ENCODE data around the gene KREMEN2. TPM values are rescaled to one million over a fixed set of nuclear protein-coding genes. Genes with fewer than 3 reads are reported as not detected.
A peak's percentile ranks its signal among the peaks of the same experiment; 100 is the strongest.

KREMEN2 gene
- total and polyA plus RNA-seq, 2 of the 13 experiments (the other 11 are each of a cell fraction or from before 2014, with no cell fraction given), result 0.48 to 1.2 TPM

GRCh38 chr16:3003582-3004270 lies 39.7 kb downstream of the KREMEN2 start (continued):
- TF ChIP-seq TERF1 (CRISPR knock-in tag; IDR thresholded peaks at IDR 0.05), result no peak
- no peak for TF ChIP-seq ZSCAN22 (CRISPR knock-in tag; IDR thresholded peaks at IDR 0.05)
- TF ChIP-seq ZNF788 (CRISPR knock-in tag; IDR thresholded peaks at IDR 0.05; ENCODE audit: borderline replicate concordance), result peak; percentile 30; the same call in 1 of the 2 replicates
- TF ChIP-seq MXD4 (CRISPR knock-in tag; IDR thresholded peaks at IDR 0.05), result peak; percentile 44; the same call in 1 of the 2 replicates
- peak; percentile 88 for TF ChIP-seq PBX2 (CRISPR knock-in tag; IDR thresholded peaks at IDR 0.05)
- TF ChIP-seq ZBTB38 (CRISPR knock-in tag; IDR thresholded peaks at IDR 0.05), result peak; percentile 75; the same call in 1 of the 2 replicates
- no peak for TF ChIP-seq STAT6 (CRISPR knock-in tag; IDR thresholded peaks at IDR 0.05; ENCODE audit: borderline replicate concordance)
- peak; percentile 81 for TF ChIP-seq RFX5 (IDR thresholded peaks at IDR 0.05; ENCODE audit: low read depth, low read length)
- TF ChIP-seq ZFY (CRISPR knock-in tag; IDR thresholded peaks at IDR 0.05), result peak; percentile 51
- no peak for TF ChIP-seq MZF1 (CRISPR knock-in tag; IDR thresholded peaks at IDR 0.05; ENCODE audit: borderline replicate concordance)
- no peak for TF ChIP-seq GLI4 (CRISPR knock-in tag; IDR thresholded peaks at IDR 0.05; ENCODE audit: borderline replicate concordance)
- TF ChIP-seq RXRA (CRISPR knock-in tag; IDR thresholded peaks at IDR 0.05), result peak; percentile 58; the same call in 1 of the 2 replicates
- TF ChIP-seq GZF1 (CRISPR knock-in tag; IDR thresholded peaks at IDR 0.05), result no peak
- TF ChIP-seq TAF15 (IDR thresholded peaks at IDR 0.05; ENCODE audit: low read depth, low read length, poor library complexity, severe bottlenecking), result no peak
- TF ChIP-seq MNT (IDR thresholded peaks at IDR 0.05), result peak; percentile 47; the same call in 1 of the 2 replicates
- TF ChIP-seq YEATS4 (CRISPR knock-in tag; IDR thresholded peaks at IDR 0.05; ENCODE audit: borderline replicate concordance), result peak; percentile 39; the same call in 1 of the 2 replicates
- TF ChIP-seq PPARG (CRISPR knock-in tag; conservative IDR thresholded peaks at IDR 0.05), result peak; percentile 45; the same call in 1 of the 2 replicates
- TF ChIP-seq ZBTB33 (CRISPR knock-in tag; IDR thresholded peaks at IDR 0.05), result peak; percentile 49; the same call in 1 of the 2 replicates
- TF ChIP-seq ZNF713 (CRISPR knock-in tag; IDR thresholded peaks at IDR 0.05), result no peak

All from HepG2 (cell line).